HL-60/S4 (cell line): ENCODE results near the gene COL6A6.
"Not testable (repeated sequence)": the region's sequence is repeated elsewhere in the genome, so short reads cannot be mapped to it uniquely, and the experiment has no call there.

ENCODE experiments used
- in situ Hi-C: fragments of 300-500 bp; cut with MboI; formaldehyde crosslinking; loops from 2 replicates; pipeline ENCODE4 v1.14.3; 2022; ENCODE audit warnings: low sequenced_read_pairs

COL6A6 gene

GRCh38 chr3:130529486-130530215 lies 12.7 kb downstream of the COL6A6 start:
- in situ Hi-C loops = no loop called here

- in situ Hi-C loops = no loop called here
Measured at GRCh38 chr3:130533247-130533646, 16.3 kb downstream of the COL6A6 start.

- in situ Hi-C loops = no loop called here
Measured at GRCh38 chr3:130537673-130538304, 20.8 kb downstream of the COL6A6 start.

GRCh38 chr3:130539005-130539404 lies 22.0 kb downstream of the COL6A6 start:
- in situ Hi-C loops = no loop called here

GRCh38 chr3:130543322-130543721 lies 26.3 kb downstream of the COL6A6 start:
- in situ Hi-C loops = no loop called here

- in situ Hi-C loops = no loop called here
Measured at GRCh38 chr3:130546920-130547679, 30.1 kb downstream of the COL6A6 start.

GRCh38 chr3:130547680-130548065 lies 30.7 kb downstream of the COL6A6 start:
- in situ Hi-C loops = not testable (repeated sequence)

GRCh38 chr3:130548356-130548755 lies 31.4 kb downstream of the COL6A6 start:
- in situ Hi-C loops = no loop called here

- in situ Hi-C loops = no loop called here
Measured at GRCh38 chr3:130557336-130558035, 40.5 kb downstream of the COL6A6 start.

- in situ Hi-C loops = no loop called here
Measured at GRCh38 chr3:130558366-130558765, 41.4 kb downstream of the COL6A6 start.

GRCh38 chr3:130565224-130565623 lies 48.2 kb downstream of the COL6A6 start:
- in situ Hi-C loops = no loop called here
